HPDE6-E6E7 (cell line): ENCODE data around the gene C1QTNF2.

Source experiments
- DNase-seq: peaks from one replicate; pipeline ENCODE4 v3.0.0; 2011; ENCODE audit warnings: missing footprints; ENCODE audit errors: extremely low spot score

The C1QTNF2 gene, protein sequence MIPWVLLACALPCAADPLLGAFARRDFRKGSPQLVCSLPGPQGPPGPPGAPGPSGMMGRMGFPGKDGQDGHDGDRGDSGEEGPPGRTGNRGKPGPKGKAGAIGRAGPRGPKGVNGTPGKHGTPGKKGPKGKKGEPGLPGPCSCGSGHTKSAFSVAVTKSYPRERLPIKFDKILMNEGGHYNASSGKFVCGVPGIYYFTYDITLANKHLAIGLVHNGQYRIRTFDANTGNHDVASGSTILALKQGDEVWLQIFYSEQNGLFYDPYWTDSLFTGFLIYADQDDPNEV

DNA sequence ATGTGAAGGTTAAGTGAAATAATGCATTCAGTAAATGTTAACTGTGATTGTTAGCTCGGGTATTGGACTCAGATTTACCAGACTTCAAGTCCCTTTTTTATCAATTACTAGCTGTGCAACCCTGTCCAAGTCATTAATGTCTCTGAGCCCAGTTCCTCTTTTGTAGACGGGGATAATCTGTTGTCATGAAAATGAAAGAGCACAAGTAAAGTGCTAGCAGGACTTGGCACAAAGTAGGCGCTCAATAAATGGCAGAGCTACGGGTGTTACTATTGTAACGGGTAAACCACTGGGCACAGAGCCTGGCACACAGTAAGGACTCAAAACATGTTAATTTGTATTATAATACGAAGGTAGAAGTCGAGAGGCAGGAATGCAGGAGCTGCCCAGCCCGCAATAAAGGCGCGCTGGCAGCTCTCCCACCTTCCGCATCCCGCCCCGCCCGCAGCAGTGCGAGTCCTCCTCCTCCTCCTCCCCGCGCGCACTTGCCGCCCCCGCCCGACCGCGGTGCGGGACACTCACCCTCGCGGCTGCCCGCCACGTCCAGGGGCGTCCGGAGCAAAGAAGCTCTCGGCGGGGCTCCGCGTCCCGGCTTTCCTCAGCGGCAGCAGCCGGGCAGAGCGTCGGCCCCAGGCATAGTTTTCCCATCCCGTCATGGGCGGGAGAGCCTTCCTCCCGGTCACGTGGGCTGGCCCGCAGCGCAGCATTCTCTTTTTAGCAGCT lies at the start of gene C1QTNF2:
C1QTNF2 (minus strand) TSS at position 637 of the 723 bp plus-strand sequence. CDS start 15,615 bp downstream, outside the sequence.
- DNase-seq: peak; percentile 43

DNA sequence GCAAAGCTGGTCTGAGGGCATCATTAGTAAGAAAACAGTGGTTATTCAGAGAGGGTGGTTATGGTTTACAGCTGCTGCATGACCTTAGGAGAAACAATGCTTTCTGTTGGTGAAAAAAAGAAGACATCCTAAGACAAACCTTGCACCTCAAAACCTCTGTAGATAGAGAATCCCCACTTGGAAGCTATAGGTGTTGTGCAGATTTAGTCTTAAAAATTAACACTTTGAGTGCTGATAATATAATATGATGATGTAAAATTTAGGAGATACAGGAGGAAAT lies 49.8 kb upstream of the C1QTNF2 start:
- DNase-seq: no peak

DNA sequence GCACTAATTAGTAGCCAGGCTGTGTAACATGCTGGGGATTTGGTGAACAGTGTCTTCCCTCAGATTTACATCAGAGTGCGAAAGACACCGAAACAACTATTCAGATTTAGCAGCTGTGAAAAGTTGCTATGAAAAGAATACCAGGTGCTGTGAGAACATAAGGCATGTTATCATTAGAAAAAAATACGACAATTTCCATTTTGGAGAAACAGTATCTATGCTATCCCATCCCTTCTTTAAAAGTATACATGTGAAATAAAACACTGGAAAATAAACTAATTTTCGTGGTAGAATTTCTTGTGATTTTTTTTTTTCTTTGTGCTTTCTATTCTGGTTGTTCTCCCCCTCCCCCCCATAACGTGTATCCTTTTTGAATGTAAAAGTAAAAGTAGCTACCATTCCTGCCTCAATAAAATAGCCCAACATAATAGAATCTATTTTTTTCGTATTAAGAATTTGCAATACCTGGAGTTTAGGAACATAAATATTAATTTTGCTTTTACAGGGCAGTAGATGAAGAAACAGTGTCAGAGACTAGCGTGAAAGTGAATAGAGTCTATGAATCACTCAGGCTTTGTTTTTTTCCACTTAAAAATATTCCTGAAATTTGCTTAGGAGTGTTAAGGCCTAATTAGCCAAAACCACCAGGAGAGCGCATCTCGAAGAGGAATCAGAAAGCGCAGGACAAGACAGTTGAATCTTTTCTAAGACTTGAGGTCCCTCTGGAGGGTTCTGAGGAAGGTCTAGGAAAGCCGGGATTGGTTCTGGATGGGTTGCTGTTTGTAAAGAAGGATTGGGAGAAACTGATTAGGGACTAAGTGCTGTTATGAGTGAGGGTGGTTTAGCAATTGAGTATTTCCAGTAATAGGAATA lies 49.3 kb upstream of the C1QTNF2 start:
- DNase-seq: no peak

DNA sequence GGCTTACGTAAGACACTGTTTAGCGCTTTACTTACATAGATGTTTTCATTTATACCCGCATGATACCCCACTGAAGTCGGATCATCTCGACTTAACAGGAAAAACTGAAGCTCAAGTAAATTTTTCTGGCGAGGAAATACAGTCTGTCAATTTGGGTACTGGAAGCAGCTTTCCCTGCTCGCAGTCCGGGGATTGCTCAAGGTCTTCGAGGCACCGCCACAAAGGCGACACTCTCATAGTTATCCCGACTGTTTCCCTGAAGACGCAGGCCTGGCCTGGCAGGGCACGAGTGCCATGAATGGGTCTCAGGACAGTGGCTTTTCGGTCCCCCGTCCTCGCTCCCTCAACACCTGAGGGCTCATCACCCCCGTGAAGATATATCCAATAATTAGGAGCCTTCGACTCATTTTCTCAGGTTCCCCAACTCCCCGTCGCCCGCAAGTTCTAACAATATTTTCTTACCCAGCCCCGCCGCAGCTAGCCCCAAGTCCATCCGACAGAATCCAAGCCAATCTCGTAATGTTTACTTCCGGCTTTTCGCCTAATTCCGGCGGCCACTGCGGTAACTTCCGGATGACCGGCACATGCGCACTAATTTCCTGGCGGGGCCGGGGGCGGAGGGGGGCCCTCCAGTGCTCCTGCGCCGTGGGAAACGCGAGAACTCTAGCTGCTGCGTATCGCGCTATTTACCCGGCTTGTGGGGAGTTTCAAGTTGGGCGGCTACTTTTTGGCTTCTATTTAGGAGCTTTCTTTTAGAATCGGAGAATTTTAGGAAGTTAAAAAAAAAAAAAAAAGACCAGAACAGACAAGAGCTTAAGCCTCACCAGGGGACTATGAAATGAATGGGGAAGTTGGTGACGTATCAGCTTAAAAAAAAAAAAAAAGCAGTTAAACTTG lies 48.4 kb upstream of the C1QTNF2 start, which contains the start of gene SLU7:
SLU7 (minus strand) TSS at position 521 of the 897 bp plus-strand sequence. CDS start 3,787 bp downstream, outside the sequence.
- DNase-seq: peak; percentile 94

DNA sequence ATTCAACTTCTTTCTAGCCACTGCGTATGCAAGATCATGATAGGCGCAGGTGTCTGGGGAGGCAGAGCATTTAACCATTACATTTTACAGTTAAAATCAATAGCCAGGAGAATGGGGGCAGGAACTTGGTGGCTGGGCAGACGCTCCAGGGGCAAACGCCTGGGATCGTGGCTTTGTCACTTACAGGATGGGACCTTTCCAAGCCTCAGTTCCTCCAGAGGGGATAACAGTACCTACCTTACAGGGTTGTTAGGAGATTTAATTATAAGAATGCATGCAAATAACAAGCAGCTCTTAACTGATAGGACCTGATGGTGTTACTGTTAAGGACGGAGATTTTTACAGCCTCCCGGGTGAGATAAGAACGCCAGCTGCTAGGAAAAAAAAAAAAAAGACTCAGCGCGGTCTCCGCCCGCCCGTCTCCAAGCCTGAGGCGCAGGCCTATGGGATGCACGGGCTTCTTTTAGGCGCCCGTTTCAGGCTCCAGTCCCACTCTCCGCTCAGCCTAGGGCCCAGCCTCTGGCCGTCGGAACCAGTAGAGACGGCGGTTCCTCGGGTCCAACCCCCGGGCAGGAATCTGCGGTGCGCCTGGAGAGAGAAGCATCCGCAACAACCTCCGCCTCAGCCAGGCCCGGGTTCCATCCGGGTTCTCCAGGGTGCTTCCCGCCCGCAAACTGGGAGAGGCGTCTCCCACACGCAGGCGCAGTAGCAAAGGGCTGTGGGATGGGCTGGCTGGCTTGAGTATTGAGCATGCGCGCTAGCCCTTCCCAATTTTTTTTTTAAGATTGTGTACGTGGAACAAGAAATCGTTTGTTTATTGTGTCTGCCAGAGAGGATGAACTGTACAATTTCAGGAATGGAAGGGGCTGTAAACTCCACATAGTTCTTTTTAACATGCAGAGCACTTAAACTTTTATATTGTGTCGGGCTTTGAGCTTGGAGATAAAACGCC lies 29.3 kb upstream of the C1QTNF2 start, which contains the start of gene FAM200C:
FAM200C (minus strand) TSS at position 653 of the 952 bp plus-strand sequence. CDS start 4,564 bp downstream, outside the sequence.
- DNase-seq: peak; percentile 99

DNA sequence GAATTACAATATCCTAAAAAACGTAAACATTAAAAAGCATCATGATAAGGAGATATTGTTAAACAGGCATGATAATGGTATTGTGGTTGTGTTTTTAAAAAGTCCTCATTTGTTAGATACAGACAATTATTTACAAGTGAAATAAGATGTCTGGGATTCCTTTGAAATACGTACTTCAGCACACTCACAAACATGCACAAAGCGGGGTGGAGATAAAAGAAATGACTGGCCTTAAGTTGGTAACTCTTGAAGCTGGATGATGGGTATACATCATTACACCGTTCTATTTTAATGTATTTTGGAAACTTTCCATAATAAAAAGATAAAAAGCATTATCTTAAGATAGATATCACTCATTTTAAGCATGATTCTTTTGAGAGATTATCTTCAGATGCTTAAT lies 28.4 kb upstream of the C1QTNF2 start:
- DNase-seq: no peak

DNA sequence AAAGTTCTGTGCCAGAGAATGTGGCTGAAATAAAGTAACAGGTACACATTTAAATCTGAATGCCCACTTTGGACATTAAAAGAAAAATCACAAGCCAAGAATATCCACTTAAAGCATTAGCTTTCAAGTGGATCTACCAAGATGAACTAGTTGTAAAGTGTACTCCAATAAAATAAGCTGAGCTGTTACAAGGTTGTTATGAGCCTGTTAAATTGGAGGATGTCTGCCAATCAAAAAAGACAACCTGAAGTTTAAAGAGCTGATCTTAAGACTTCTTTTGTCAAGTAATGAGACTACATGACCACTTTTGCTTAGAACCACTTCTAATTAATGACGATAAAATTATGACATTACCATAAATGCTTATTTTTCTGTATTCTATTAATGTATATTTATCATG lies 27.1 kb upstream of the C1QTNF2 start:
- DNase-seq: no peak

DNA sequence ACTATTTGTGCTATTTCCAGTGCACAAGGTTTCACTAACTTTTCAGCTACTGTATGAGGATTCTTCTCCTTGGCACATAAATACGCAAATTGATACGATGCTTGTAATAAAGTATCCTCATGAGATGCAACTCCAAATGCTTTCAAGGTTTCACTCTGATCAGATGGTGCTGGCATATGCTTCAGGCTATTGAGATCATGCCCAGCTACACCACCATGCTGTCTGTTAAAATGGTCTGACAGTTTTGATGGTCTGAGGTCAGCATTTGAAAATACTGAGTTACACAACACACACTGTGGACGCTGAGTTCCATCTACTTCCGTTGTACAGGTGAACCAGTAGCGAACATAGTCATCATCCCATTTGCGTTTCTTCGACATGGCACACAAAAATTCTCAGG lies 24.7 kb upstream of the C1QTNF2 start:
- DNase-seq: no peak

DNA sequence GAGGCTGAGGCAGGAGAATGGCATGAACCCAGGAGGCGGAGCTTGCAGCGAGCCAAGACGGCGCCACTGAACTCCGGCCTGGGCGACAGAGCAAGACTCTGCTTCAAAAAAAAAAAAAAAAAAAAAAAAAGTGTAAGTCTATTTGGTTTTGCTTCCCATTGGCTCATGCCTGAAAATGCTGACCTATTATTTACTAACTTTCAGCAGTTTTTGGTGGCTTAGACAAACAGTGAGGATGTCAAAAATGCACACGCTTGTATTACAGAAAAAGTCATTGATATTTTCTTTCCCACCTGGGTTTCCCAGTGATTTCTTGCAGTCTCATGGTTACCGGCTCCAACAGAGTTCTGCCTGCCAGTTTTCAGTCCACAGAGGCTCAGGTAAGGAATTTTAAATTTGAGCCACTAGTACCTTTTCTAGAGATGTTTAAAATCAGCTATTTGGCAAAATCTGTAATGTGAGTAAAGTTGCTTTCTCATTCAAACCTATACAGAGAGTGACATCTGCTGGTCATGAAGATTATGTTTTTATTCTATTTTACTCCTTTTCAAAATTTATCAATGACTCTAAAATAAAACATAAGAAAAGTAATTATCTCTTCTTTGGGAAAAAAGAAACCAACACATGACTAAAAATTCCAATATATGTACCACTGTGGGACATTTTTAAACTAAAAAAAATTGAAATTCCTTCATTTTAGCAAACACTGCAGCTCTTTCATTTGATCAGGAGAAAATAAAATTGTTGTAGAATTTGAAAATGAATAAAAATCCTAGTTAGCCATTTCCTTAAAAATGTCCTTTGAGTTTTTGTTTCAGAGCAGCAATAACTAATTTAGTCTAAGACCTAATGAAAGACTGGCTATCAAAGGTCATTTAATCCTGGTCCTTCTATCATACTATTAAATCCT lies 20.6 kb upstream of the C1QTNF2 start:
- DNase-seq: no peak

DNA sequence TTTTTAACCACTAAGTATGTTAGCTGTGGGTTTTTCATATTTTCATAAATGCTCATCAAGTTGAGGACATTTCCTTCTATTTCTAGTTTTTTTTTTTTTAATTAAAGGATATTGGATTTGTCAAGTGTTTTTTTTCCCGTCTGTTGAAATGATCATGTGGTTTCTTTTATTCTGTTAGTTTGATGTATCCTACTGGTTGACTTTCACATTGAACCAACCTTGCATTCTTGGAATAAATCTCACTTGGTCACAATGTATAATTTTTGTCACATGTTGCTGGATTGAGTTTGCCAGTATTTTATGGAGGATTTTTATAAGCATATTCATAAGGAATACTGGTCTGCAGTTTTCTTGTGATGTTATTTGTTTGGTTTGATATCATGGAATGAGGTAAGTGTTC lies 17.0 kb upstream of the C1QTNF2 start:
- DNase-seq: no peak

DNA sequence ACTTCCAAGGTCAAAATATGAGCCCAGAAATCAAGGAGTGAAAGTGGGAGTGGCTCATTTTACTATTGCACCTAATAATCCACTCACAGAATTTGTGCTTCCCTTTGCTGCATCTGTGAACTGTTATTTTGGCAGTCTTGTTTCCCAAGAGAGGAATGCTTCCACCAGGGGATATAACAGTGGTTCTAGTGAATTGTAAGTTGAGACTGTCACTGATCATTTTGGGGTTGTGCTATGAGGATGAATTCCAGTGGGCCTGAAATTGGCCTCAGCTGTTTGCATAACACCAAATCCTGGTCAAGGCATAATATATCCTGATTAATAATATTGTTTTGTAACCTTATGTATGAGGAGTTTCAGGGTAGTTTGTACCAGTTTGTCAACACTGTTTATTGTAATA lies 15.1 kb upstream of the C1QTNF2 start:
- no peak for DNase-seq

DNA sequence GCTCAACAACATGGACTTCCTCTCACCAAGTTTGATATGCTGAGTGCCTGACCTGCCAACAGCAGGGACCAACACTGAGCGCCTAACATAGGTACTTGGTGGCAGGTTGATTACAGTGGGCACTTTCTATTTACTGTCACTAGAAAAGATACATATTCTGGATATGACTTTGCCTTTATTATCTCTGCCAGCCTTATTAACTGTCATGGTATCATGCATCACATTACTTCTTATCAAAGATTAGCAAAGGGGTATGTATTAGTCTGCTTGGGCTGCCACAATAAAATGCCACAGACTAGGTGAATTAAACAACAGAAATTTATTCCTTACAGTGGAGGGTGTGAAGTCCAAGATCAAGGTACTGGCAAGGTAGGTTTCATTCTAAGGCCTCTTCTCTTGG lies 14.3 kb upstream of the C1QTNF2 start:
- no peak for DNase-seq

DNA sequence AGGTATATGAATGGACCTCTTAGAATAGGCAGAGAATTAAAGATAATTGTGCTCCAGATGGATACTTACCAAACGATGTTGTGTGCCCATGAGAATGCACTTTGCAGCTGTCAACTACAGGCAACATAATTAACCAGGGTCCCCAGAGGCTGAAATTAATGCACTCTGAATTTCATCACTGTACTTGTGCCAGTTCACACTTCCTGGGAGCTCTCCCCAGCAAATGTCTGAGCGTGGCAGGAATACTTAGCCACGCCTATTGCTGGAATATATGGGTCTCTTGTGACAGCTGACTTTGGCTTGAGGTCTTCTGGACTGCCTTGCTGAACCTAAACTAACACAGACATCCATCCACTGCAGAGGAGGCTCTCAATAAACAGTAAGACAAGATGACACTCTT lies 11.9 kb upstream of the C1QTNF2 start:
- no peak for DNase-seq

DNA sequence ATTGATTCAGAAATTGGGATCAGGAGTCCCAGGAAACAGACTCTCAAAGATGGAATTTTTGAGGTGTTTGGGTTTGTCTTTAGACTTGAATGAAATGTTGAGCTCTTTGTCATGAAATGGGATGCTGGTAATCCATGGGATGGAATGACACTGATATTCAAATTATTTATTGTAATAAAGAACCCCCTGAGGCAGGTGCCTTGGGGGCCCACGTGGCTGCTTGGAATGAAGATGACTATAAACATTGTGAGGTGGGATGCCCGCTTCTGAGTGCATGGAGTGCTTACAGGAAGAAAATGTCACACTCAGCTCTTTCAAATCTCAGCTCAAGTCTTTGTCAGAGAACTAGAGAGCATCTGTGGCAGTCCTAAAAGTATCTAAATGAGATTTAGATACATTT lies 9.6 kb upstream of the C1QTNF2 start:
- no peak for DNase-seq

DNA sequence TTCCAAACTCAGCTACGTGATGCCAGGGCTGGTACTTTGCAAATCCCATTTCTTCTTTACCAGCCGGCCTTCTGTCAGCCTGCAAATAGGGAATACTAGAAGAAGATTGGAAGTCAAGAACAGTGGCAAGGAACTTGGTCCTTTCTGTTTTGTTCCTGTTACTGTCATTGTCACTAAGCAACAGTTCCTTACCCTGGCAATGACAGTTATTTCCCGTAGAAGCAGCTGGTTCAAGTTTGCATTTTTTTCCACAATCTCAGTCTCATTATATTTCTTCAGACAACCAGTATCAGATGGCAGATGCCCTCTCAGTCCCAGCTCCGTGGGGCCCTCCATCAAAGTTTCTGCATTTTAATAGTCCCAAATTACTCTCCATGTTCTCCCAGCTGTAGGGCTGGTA lies 9.1 kb upstream of the C1QTNF2 start:
- DNase-seq: no peak

DNA sequence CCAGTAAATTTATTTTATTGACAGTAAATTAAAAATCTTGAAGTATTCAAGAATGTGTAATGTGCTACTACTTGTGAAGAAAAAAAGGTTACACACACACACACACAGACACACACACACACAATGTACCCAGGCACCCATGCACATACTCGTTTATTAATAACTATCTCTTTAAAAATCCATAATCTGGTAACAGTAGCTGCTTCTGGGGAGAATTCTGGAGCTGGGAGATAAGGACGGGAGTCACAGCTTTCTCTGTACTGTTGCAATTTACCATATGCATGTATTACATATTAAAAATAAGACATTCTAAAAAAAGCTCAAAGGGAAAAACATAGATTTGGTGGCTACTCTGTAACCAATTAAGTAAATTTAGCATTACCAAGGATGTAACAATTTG lies 7.9 kb upstream of the C1QTNF2 start:
- no peak for DNase-seq

DNA sequence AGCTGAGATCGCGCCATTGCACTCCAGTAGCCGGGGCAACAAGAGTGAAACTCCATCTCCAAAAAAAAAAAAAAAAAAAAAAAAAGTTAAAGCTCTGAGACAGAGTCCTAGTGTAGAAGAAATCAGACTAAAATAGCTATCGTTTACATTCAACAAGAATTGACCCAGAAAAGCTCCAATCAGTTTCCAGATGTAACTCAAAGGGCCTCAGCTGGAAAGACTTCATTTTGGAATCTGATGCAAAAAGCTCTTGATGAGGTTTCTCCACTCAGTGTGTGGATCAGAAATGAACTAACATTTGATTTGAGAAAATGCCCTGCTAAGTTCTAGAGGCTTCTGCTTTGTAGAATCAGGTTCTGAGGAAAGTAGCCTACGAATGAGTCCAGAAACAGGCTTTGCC lies 7.2 kb upstream of the C1QTNF2 start:
- DNase-seq: no peak

DNA sequence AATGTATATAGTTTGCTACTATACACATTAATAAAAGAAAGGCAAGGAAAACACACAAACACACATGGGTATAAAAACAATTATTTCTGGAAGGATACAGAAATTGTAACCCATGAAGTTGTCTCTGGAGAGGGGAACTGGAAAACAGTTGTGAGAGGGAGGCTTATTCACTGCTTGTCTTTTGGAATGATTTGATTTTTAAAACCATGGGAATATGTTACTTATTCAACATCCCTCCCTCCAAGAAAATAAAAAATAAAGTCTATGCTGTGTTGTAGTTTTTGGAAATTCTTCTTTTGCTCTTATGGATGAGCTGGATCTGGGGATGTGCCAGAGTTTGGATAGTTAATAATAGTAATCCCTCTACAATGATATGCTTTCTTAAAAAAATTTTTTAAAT lies 6.0 kb upstream of the C1QTNF2 start:
- DNase-seq: no peak

DNA sequence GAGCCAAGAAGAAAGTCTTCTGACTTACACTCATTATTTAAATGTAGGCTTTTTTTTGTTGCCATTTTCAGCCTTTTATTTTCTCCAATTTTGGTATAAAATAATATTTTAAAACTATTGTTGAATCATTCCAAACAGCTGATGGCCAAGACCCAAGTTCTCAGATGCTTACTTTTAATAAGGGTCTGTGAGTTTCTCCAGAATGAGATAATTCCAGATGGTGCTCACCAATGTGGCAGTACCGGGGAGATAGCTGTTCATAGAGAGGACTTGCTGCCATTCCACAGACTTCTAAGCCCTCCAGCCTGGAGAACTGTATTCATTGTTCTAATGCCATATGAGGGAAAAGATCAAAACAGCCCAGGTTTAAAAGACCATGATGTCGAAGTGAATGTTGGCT lies 5.3 kb upstream of the C1QTNF2 start:
- no peak for DNase-seq
